RPMI7951 (cell line): ENCODE measurements around the gene PLA2G5. TPM values are rescaled to one million over a fixed set of nuclear protein-coding genes. Genes with fewer than 3 reads are reported as not detected.
A peak's percentile ranks its signal among the peaks of the same experiment; 100 is the strongest.
"Not testable (repeated sequence)": the region's sequence is repeated elsewhere in the genome, so short reads cannot be mapped to it uniquely, and the experiment has no call there.

Source experiments
- DNase-seq: peaks from one replicate; pipeline ENCODE4 v3.0.0-alpha.2; 2012; ENCODE audit warnings: low read depth
- total RNA-seq: library from RNA; depleted of rRNA; stranded (reverse); fragments of >200 nt; shearing (Covaris generic); gene quantifications from 2 replicates; pipeline ENCODE4 v1.2.3, GENCODE V29; 2014; rRNA removed

PLA2G5 gene, protein sequence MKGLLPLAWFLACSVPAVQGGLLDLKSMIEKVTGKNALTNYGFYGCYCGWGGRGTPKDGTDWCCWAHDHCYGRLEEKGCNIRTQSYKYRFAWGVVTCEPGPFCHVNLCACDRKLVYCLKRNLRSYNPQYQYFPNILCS
- total RNA-seq, result not detected in 2 replicates

DNA sequence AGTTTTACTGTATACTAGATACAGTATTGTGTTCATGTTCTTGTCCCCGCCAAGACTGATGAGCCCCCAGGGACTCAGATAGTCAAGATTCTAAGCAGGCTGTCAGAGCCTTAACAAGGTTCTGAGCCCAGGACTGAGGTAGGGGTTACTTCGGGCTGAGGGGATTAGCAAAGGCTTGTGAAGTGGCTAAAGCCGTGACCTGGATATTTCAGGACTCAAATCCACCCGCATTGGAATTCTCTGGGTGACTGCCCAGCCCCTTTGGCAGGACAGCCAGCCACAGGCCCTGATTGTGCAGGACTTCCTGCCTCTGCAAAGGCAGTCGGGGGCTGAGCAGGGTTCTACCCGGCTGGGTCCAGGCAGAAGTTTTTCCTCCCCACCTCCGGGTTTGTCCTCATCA lies at the start of gene PLA2G5:
TSS of gene PLA2G5 (plus strand) at position 321 of the 400 bp plus-strand sequence. CDS start 14,637 bp downstream, outside the sequence.
- DNase-seq, result peak; percentile 41

DNA sequence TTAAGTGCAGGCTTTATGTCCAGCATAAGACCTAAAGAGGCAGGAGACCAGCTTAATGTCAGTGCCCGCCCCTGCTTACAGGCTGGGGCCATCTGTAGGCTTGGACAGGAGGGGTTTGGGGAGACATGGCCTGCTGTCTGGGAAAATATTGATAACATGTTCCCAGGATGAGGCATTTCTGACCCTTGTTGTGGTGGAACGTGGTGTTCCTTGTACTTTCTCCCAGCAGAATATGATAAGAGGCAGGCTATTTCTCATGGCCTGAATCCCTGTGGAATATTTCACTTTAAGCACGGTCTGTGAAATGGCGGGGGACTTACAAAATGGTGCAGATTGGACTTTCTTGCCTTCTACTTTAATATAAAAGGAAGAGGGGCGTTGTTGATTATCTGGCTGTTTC lies 41.9 kb upstream of the PLA2G5 start:
- no peak for DNase-seq

DNA sequence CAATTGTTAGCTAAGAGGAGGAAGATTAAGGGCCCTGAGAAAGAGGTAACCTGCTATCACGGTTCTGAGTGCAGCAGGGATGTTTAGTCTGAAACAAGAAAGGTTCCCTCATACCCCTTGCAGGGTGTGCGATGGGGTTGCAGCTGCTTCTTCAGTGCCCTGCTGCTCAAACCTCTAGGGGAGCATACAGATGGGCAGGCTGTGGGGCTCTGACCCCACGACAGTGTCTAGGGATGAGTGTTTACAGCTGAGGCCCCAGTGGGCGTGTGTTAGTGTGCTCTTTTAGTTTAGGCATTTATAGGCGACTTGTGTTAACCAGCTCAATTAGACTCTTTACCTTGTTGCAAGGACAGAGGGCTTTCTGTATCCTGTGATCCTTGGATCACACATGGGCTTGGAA lies 41.3 kb upstream of the PLA2G5 start:
- no peak for DNase-seq

DNA sequence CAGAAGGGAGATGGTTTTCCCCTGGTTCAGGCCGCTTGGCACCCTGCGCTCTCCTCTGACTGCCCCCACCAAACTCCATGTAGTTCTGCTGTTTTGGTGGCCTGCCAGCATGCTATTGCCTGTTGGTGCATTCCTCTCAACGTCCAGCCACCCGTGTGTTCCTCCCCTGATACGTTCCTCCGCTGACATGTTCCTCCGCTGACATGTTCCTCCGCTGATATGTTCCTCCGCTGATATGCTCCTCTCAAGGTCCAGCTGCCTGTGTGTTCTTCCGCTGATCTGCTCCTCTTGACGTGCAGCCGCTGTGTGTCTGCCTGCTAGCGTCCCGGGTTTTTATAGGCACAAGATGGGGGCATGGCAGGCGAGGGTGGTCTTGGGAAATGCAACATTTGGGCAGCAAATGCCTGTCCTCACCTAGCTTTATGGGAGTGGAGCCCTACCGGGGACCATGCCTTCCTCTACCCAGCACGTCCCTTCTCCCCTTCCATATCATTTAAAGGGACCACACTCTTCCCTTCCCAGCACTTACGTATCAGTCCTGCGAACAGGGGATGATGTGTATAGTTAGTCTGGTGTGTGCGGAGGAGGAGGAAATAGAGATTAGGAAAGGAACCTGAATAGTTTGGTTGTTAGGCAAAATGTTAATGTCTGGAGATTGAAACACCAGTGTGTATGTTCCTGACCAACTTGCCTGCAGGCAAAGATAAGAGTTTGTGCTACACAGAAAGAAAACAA lies 40.6 kb upstream of the PLA2G5 start:
- peak; percentile 29 for DNase-seq

DNA sequence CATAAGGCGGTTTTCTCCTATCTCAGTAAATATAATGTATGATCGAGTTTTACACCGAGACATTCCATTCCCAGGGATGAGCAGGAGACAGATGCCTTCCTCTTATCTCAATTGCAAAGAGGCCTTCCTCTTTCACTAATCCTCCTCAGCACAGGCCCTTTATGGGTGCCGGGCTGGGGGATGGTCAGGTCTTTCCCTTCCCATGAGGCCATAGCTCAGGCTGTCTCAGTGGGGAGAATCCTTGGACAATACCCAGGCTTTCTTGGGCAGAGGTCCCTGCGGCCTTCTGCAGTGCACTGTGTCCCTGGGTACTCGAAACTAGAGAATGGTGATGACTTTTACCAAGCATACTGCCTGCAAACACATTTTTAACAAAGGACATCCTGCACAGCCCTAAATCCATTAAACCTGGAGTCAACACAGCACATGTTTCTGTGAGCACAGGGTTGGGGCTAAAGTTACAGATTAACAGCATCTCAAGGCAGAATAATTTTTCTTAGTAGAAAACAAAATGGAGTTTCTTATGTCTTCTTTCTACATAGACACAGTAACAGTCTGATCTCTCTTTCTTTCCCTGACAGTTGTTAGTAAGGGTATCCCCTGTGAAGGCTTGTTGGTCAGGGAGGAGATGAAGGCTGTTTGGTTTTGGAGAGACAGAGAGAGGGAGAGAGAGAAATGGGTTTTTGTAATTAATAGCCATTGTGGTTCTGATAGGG lies 39.4 kb upstream of the PLA2G5 start:
- not testable (repeated sequence) for DNase-seq

DNA sequence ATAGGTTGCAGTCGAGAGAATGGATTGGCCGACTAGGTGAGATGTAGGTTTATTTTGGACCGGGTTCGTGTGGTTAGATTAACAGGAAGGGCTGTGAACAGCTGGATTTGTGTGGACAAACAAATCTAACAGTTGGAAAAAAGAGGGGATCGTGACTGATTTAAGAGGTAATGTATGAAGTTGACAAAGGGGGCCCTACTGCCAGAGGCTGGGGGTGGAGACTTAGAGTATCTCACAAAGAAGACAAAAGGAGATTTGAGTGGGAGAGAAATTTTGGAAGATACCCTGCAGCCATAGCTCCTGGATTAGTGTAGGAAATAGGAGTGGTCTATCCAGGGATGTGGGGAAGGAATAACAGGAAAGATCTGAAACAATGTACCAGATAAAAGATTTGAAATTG lies 38.8 kb upstream of the PLA2G5 start:
- DNase-seq, result no peak

DNA sequence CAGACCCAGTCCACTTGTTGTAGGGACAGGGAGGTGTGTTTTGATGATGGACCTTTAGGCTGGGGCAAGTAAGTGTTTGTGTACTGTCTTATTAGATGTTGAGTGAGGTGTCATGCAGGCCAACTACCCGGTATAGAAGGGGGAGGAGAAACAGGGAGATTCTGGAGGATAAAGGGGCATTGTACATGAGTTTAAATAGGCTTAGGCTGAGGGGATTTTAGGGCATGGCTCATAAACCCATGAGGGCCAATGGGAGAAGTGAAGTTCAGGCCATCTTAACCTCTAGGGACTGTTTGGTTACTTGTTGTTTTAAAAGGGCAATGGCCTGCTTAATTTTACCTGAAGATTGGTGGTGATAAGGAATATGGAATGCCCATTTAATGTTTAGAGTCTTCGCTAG lies 38.2 kb upstream of the PLA2G5 start:
- DNase-seq, result no peak

DNA sequence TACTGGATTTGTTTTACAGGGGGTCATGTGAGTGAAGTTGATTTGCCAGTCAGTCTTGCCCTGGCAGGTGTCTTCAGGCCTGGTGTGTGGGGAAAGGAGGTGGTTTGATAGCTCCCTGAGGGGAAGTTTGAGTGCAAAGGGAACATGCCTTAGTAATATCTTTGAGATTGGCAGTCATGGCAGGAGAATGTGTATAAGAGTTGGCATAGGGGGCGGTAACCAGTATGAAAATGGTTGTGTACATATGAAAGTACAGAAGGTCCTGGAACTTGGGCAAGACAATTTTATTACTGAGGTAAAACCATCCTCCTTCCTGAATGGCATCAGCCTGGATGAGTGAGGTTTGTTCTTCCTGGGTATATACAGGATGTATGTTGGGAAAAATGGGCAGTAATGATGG lies 37.6 kb upstream of the PLA2G5 start:
- no peak for DNase-seq

DNA sequence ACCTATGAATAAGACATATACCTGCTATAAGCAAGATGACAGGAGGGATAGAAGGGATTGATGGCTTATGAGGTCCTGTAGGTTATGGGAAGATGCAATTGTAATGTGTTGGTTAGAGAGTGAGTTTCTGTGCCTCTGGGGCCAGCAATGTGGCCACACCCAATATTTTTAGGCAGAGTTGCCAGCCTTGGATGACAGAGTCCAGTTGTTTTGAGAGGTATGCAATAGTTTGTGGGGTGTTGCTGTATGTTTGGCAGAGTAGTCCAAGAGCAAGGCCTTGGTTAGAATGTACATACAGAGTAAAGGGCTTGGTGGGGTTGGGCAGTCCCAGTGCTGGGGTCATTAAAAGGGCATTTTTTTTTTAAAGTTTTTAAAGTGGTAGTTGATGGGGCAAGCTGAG lies 36.6 kb upstream of the PLA2G5 start:
- no peak for DNase-seq

DNA sequence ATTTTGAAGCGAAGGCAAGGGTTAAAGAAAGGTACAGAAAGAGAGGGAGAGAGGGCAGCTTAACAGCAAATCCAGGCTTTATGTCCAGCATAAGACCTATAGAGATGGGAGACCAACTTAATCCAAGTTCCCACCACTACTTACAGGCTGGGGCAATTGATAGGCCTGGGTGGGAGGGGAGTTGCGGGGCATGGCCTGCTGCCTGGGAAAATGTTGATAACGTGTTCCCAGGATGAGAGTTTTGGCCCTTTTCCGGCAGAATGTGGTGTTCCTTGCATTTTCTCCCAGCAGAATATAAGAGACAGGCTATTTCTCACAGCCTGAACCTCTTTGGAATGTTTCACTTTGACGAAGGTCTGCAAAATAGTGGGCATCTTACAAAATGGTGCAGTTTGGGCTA lies 34.9 kb upstream of the PLA2G5 start:
- DNase-seq, result no peak

DNA sequence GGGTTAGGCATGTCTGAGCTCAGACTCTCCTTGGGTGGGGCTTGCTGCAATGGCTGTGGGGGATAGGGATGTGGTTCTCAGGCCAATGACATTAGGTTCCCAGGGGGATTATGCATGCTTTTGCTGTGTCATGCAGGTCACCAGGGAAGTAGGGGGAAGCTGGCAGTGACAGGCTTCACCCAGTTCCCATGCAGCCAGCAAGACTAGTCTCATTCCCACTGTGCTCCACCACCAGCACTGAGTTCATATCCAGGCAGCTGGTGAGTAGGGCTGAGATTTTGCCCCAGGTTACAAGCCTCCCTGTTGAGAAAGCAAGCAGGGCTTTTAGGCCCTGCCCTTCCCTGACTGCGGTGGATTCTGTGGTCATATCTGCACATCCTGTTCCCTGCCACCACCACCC lies 32.1 kb upstream of the PLA2G5 start:
- peak; percentile 93 for DNase-seq

DNA sequence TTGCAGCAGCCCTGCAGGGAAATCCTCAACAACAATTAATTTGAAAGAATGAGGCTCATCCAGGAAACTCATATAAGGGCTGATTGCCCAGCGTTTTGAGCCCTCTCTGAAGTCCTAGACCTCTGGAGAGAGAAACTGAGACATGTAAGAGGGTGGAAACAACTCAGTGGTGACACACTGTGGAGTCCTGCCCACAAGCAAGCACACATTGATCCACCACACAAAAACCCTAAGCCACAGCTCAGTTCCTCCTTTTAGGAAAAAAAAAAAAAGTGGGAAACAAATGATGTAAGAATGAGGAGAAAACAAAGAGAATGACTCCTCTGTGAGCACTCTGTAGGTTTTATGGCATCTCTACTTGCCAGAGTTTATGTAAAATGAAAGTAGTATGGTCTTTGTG lies 22.9 kb upstream of the PLA2G5 start:
- no peak for DNase-seq

DNA sequence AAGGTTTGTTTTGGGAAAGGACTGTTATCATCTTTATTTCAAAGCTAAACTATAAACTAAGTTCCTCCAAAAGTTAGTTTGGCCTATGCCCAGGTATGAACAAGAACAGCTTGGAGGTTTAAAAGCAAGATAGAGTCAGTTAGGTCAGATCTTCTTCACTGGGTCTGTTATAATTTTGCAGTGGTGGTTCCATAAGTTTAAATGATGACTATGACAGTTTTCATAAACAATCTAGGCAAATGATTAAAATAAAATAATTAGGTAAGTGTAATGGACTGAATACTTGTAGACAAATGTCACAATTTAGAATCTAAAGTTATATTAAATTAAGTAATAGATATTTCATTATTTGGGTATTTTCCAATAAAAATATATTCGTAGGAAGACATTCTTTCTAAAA lies 21.4 kb upstream of the PLA2G5 start:
- DNase-seq, result no peak

DNA sequence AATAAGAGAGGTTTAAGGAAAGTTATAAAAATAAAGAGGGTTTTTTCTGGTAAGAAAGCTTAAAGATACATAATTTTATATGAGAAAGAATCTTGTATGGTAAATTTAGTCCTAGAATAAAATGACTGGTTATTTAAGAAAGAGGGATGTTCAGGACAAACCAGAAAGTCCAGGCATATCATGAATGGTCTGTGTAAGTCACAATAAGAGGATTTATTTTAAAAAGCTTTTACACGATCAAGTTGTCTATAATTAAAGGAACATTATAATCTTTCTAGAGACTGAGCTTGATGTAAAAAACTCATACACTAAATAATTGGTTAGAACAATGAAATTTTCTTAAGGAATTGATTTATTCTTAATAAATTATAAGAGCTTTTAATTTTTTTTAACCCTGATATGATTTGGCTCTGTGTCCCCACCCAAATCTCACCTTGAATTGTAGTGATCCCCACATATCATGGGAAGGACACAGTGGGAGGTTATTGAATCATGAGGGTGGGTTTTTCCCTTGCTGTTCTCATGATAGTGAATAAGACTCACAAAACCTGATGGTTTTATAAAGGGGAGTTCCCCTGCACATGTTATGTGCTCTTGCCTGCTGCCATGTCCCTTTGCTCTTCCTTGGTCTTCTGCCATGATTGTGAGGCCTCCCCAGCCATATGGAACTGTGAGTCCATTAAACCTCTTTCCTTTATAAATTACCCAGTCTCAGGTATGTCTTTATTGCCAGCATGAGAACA lies 20.8 kb upstream of the PLA2G5 start:
- not testable (repeated sequence) for DNase-seq

DNA sequence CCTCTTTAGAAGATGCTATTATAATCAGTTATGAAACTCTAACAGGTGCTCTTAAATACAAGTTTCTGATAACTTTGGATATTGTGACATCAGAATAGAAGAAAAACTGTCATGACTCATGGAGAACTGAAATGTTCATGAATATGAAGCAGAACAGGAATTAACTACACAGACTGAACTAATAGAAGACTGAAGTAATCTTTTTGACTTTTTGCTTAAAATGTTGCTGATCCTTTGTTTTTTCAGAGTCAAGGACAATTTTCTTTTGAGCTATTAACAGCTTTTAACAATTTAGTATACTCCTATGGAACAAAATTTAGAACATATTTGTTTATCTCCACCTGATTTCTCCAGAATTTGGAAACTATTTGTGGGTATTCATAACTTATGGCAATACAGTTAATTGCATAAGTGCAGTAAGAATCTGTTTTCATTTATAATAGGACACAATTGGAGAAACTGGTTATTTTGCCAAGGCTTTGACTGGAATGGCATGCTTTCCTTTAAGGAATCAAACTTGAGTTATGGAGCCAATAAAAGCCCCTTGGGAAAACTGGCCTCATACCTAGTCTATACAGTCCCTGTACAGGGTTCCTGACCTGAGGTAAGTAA lies 18.7 kb upstream of the PLA2G5 start:
- DNase-seq, result no peak

DNA sequence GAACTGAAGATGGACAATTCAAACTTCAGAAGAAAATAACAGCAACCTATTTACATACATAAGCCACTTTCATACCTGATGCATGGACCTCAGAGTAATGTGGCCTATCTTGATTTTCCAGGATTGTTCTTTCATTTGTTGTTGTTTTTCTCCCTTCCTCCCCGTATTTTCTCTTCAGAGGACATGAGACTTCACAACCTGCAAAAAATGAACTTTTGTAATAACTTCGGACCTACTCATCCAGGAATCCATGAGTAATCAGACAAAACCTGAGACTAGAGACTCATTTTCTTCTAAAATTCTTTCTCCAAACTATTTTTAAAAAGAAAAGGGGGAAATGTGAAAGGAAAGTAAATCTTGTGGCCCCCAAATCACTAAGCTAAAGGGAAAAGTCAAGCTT lies 17.6 kb upstream of the PLA2G5 start:
- no peak for DNase-seq

DNA sequence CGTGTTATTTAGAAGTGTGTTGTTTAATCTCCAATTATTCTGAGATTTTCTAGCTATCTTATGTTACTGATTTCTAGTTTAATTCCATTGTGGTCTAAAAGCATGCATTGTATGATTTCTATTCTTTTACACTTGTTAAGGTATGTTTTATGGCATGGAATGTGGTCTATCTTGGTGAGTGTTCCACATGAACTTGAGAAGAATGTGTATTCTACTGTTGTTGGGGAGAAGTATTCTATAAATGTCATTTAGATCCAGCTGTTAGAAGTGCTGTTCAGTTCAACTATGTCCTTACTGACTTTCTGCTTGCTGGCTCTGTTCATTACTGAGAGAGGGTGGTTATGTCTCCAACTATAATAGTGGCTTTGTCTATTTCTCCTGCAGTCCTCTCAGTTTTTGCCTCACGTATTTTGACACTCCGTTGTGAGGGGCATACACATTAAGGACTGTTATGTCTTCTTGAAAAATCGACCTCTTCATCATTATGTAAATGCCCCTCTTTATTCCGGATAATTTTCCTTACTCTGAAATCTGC lies 12.0 kb upstream of the PLA2G5 start:
- peak; percentile 20 for DNase-seq

DNA sequence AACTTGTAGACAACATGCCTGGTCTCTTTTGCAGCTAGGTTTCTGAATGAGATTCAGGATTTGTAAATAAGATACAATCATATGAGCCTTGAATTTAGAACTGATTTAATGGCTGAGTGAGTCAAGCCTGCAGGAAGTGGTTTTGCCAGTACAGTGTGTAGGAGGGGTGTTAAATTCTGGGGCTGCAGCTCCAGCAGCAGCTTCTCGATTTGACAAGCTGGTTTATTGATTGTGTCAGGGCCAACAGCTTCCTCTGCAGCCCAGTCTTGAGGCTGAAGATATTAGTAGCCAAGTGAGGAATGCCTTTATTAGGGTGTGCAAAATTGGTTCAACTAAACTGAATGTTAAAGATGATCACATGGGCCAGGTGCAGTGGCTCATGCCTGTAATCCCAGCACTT lies 11.5 kb upstream of the PLA2G5 start:
- peak; percentile 89 for DNase-seq

DNA sequence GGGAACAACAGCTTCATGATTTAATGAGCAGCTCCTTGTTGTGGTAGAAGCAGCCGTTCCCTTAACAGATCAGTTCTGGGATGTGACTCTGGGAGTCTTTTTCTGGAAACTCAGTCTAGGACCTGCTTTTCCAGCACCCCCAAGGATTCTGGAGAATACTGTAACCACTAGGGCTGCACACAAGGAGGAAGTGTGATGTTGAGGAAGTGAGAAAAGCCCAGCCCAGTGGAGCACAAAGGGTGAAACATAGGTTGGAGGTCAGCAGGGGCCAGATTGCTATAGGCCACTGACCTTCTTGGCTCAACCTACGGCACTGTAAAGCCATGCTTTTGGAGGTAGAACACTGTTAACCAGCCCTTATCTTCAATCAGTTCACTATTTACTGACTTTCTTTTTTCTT lies 10.1 kb upstream of the PLA2G5 start:
- DNase-seq, result no peak

DNA sequence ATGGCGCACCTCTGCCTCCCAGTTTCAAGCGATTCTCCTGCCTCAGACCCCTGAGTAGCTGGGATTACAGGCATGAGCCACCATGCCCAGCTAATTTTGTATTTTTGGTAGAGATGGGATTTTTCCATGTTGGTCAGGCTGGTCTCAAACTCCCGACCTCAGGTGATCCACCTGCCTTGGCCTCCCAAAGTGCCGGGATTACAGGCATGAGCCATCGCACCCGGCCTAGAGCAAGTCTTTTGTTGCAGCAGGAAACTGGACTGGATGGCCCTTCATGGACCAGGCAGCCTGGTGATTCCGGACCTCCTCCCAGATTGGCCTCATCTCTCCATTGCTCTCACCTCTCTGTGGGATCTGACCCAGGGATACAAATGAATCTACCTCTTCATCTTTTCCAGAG lies 9.2 kb upstream of the PLA2G5 start:
- not testable (repeated sequence) for DNase-seq

DNA sequence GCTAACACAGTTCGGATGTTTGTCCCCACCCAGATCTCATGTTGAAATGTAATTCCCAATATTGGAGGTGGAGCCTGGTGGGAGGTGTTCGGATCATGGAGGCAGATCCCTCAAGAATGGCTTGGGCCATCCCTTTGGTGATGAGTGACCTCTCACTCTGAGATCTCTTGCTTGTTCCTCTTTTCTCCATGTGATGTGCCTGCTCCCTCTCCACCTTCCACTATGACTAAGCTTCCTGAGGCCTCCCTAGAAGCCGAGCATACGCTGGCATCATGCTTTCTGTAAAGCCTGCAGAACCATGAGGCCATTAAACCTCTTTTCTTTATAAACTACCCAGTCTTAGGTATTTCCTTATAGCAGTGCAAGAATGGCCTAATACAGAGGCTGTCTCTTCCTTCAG lies 8.1 kb upstream of the PLA2G5 start:
- DNase-seq, result peak; percentile 36

DNA sequence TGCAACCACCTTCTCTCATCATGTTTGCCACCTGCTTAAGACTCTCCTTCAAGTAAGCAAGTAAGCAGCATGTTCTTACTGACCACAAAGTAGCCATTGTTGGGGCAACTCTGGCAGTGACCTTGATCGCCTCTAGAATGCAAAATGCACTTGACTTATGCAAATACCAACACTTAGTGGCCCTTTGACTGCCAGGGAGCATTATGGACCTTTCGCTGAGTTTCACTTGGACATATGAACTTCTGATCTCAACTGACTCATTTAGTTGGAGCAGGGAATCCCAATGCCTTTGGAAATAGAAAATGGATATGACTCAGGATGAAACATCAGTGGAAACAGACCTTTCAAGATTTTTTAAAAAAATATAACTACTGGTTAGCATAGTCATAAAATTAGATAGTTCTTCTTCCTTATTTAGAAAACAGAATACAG lies 6.1 kb upstream of the PLA2G5 start:
- DNase-seq, result peak; percentile 89
